ENCODE measurements around the gene CEP44. TPM values are rescaled to one million over a fixed set of nuclear protein-coding genes. Genes with fewer than 3 reads are reported as not detected.

Gene CEP44
- total and polyA plus RNA-seq, 3 donors from 2014 or later = 20.4 to 32.5 (median 21.1) TPM

GRCh38 chr4:174334628-174335027 lies 50.9 kb downstream of the CEP44 start:
- 78 to 93% methylated on average over 3 of the region's 3 CpGs for WGBS, 2 donors
- Histone ChIP-seq H3K4me3 (no peak overlapping the region), H3K36me3 (ENCODE audit: low read depth, missing control alignments) (no peaks in the 10 kb centered on the region), H3K9me3 (no peaks in the 10 kb centered on the region), H3K27ac (no peak overlapping the region), H3K4me1 (no peaks in the 10 kb centered on the region), H3K27me3 (no peaks in the 10 kb centered on the region)
- intact Hi-C loops (cut with DNase I; ENCODE audit: low total_unique reads) = no loop called here
- no peak for DNase-seq
- TF ChIP-seq POLR2A (IDR thresholded peaks at IDR 0.05) (no peak), CTCF (IDR thresholded peaks at IDR 0.05) (no peak)

GRCh38 chr4:174340714-174341113 lies 57.0 kb downstream of the CEP44 start:
- Histone ChIP-seq H3K27me3 (no peaks in the 10 kb centered on the region), H3K27ac (no peak overlapping the region), H3K4me1 (no peaks in the 10 kb centered on the region), H3K9me3 (no peaks in the 10 kb centered on the region), H3K4me3 (no peak overlapping the region), H3K36me3 (ENCODE audit: low read depth, missing control alignments) (no peaks in the 10 kb centered on the region)
- intact Hi-C loops (cut with DNase I; ENCODE audit: low total_unique reads) = no loop called here
- TF ChIP-seq CTCF (IDR thresholded peaks at IDR 0.05) (no peak), POLR2A (IDR thresholded peaks at IDR 0.05) (no peak)
- no peak for DNase-seq
- 88 to 93% methylated on average over 2 of the region's 2 CpGs for WGBS, 2 donors

GRCh38 chr4:174349156-174349555 lies 65.4 kb downstream of the CEP44 start:
- Histone ChIP-seq H3K4me3 (no peak overlapping the region), H3K36me3 (ENCODE audit: low read depth, missing control alignments) (no peaks in the 10 kb centered on the region), H3K9me3 (no peaks in the 10 kb centered on the region), H3K4me1 (no peaks in the 10 kb centered on the region), H3K27ac (no peak overlapping the region), H3K27me3 (no peaks in the 10 kb centered on the region)
- TF ChIP-seq POLR2A (IDR thresholded peaks at IDR 0.05) (no peak), CTCF (IDR thresholded peaks at IDR 0.05) (no peak)
- 87 to 100% methylated on average over 1 of the region's 1 CpG for WGBS, 2 donors
- intact Hi-C loops (cut with DNase I; ENCODE audit: low total_unique reads) = no loop called here
- DNase-seq = no peak

GRCh38 chr4:174352061-174352819 lies 68.5 kb downstream of the CEP44 start:
- no peak overlapping the region for H3K27ac ChIP-seq
- H3K36me3 ChIP-seq (ENCODE audit: low read depth, missing control alignments) = no peaks in the 10 kb centered on the region
- TF ChIP-seq POLR2A (IDR thresholded peaks at IDR 0.05) (no peak), CTCF (IDR thresholded peaks at IDR 0.05) (no peak)
- H3K27me3 ChIP-seq = no peaks in the 10 kb centered on the region
- 69 to 76% methylated on average over 5 of the region's 5 CpGs for WGBS, 2 donors
- H3K4me3 ChIP-seq = no peak overlapping the region
- no peaks in the 10 kb centered on the region for H3K4me1 ChIP-seq
- no peaks in the 10 kb centered on the region for H3K9me3 ChIP-seq
- no peak for DNase-seq
- intact Hi-C loops (cut with DNase I; ENCODE audit: low total_unique reads) = no loop called here

GRCh38 chr4:174357321-174357720 lies 73.6 kb downstream of the CEP44 start:
- no peaks in the 10 kb centered on the region for H3K4me1 ChIP-seq
- H3K27me3 ChIP-seq = no peaks in the 10 kb centered on the region
- no peaks in the 10 kb centered on the region for H3K9me3 ChIP-seq
- no peak overlapping the region for H3K27ac ChIP-seq
- intact Hi-C loops (cut with DNase I; ENCODE audit: low total_unique reads) = no loop called here
- H3K36me3 ChIP-seq (ENCODE audit: low read depth, missing control alignments) = no peaks in the 10 kb centered on the region
- 87 to 94% methylated on average over 4 of the region's 4 CpGs for WGBS, 2 donors
- no peak for DNase-seq
- H3K4me3 ChIP-seq = no peak overlapping the region
- TF ChIP-seq POLR2A (IDR thresholded peaks at IDR 0.05) = no peak
- TF ChIP-seq CTCF (IDR thresholded peaks at IDR 0.05) = no peak
